Upper lobe of left lung (tissue), 6 donors: ENCODE data around the gene SLC25A40. TPM values are rescaled to one million over a fixed set of nuclear protein-coding genes. Genes with fewer than 3 reads are reported as not detected.
"Not testable (repeated sequence)": the region's sequence is repeated elsewhere in the genome, so short reads cannot be mapped to it uniquely, and the experiment has no call there.

ENCODE experiments used
- ATAC-seq, 2 donors: fragments of 200-7000 bp; cut with Tn5 transposase; one replicate each; pipeline ENCODE4 v1.9.1; 2022; ENCODE audit warnings: mild to moderate bottlenecking in 2 of 2, moderate library complexity in 2 of 2; ENCODE audit not compliant: low FRiP score in 2 of 2
- DNase-seq, 2 donors: peaks; one replicate each; pipeline ENCODE4 v3.0.0-alpha.2; 2019 to 2020
- H3K27ac ChIP-seq, 4 donors: fragments of 200-600 bp; sonication (generic); one replicate each; pipeline ENCODE4 v1.5.1; 2016 to 2019
- H3K27me3 ChIP-seq, 4 donors: fragments of 200-600 bp; sonication (generic); one replicate each; pipeline ENCODE4 v1.5.1; 2017 to 2019
- H3K36me3 ChIP-seq, 4 donors: fragments of 200-600 bp; sonication (generic); one replicate each; pipeline ENCODE4 v1.5.1; 2016 to 2019
- H3K4me1 ChIP-seq, 4 donors: fragments of 200-600 bp; sonication (generic); one replicate each; pipeline ENCODE4 v1.5.1; 2018 to 2019
- H3K4me3 ChIP-seq, 4 donors: fragments of 200-600 bp; sonication (generic); one replicate each; pipeline ENCODE4 v1.5.1; 2017 to 2019; ENCODE audit warnings: mild to moderate bottlenecking in 2 of 4, moderate library complexity in 1 of 4
- H3K9me3 ChIP-seq, 4 donors: fragments of 200-600 bp; sonication (generic); one replicate each; pipeline ENCODE4 v1.5.1; 2018 to 2019
- CTCF ChIP-seq, 6 experiments: fragments of 450-650 bp in 4 of 6; fragments of 200-600 bp in 2 of 6; sonication (generic) in 2 of 6; IDR thresholded peaks; one replicate each; pipeline ENCODE4 v1.5.1; 2016 to 2019; ENCODE audit warnings: antibody characterized with exemption in 6 of 6
- EP300 ChIP-seq, 4 donors: sonication (generic); formaldehyde crosslinking; IDR thresholded peaks; one replicate each; pipeline ENCODE4 v1.5.1; 2017; ENCODE audit warnings: antibody characterized with exemption in 4 of 4, control low read depth in 2 of 4
- POLR2A ChIP-seq, 4 donors: fragments of 450-650 bp; IDR thresholded peaks; one replicate each; pipeline ENCODE4 v1.5.1; 2016 to 2017; ENCODE audit warnings: antibody characterized with exemption in 4 of 4, mild to moderate bottlenecking in 2 of 4
- POLR2AphosphoS5 ChIP-seq, 2 donors: sonication (generic); formaldehyde crosslinking; IDR thresholded peaks; one replicate each; pipeline ENCODE4 v1.5.1; 2017; ENCODE audit warnings: antibody characterized with exemption in 2 of 2
- WGBS, 2 donors: methylation state at CpG; one replicate each; pipeline ENCODE4 v1.1.5; 2017 to 2018; 5-methylcytosine and 5-hydroxymethylcytosine counted together
- total RNA-seq, 6 donors: library from RNA; depleted of rRNA in 4 of 6; stranded (reverse); fragments of >200 nt in 4 of 6; gene quantifications; one replicate each; pipeline versions ENCODE4 v1.1.0 to v1.2.1, GENCODE V29; 2016 to 2021
- donor health status: DM: no; HTN: no; CAD: no; lungs with moderate emphysema.
- donor health status: DM: no; HTN: yes; CAD: no; lungs with severe emphysema.

Gene SLC25A40
- total RNA-seq, 6 donors from 2014 or later, result 6.2 to 37.6 (median 20.1) TPM

- ATAC-seq (no peak), DNase-seq (no peak)
- H3K27ac ChIP-seq, result no peak overlapping the region
- peaks cover 0 to 20% (median 12%) of the 10 kb centered on the region in 4 donors for H3K9me3 ChIP-seq
- no peaks in the 10 kb centered on the region for H3K27me3 ChIP-seq
- H3K4me1 ChIP-seq, result peaks cover 10 to 21% (median 18%) of the 10 kb centered on the region in 4 donors
- 95 to 100% methylated on average over 4 of the region's 4 CpGs for WGBS, 2 donors
- H3K4me3 ChIP-seq, result no peak overlapping the region
- no peak for TF ChIP-seq POLR2AphosphoS5 (IDR thresholded peaks at IDR 0.05)
- no peak for TF ChIP-seq CTCF (IDR thresholded peaks at IDR 0.05)
- no peak for TF ChIP-seq EP300 (IDR thresholded peaks at IDR 0.05)
- no peak for TF ChIP-seq POLR2A (IDR thresholded peaks at IDR 0.05)
- H3K36me3 ChIP-seq, result peaks cover 0 to 3% (median 0%) of the 10 kb centered on the region in 4 donors
Observed at GRCh38 chr7:87870471-87870870, 5.7 kb downstream of the SLC25A40 start.

GRCh38 chr7:87866533-87866932, 9.6 kb downstream of the SLC25A40 start:
- H3K27me3 ChIP-seq, H3K36me3 ChIP-seq, ATAC-seq, H3K4me1 ChIP-seq, H3K4me3 ChIP-seq, H3K27ac ChIP-seq, DNase-seq: not testable (repeated sequence)
- WGBS, 2 donors, result 94 to 96% methylated on average over 6 of the region's 6 CpGs
- H3K9me3 ChIP-seq, result peaks cover 0 to 20% (median 12%) of the 10 kb centered on the region in 4 donors

GRCh38 chr7:87866089-87866488, 10.1 kb downstream of the SLC25A40 start:
- Histone ChIP-seq H3K27me3 (no peaks in the 10 kb centered on the region), H3K9me3 (peaks cover 0 to 20% (median 12%) of the 10 kb centered on the region in 4 donors), H3K27ac (no peak overlapping the region), H3K4me3 (no peak overlapping the region), H3K4me1 (no peaks in the 10 kb centered on the region), H3K36me3 (peaks cover 0 to 3% (median 0%) of the 10 kb centered on the region in 4 donors)
- TF ChIP-seq EP300 (IDR thresholded peaks at IDR 0.05), result no peak
- TF ChIP-seq CTCF (IDR thresholded peaks at IDR 0.05), result no peak
- TF ChIP-seq POLR2AphosphoS5 (IDR thresholded peaks at IDR 0.05), result no peak
- no peak for TF ChIP-seq POLR2A (IDR thresholded peaks at IDR 0.05)
- ATAC-seq (no peak), DNase-seq (no peak)
- WGBS, 2 donors, result 96 to 98% methylated on average over 2 of the region's 2 CpGs

DNA sequence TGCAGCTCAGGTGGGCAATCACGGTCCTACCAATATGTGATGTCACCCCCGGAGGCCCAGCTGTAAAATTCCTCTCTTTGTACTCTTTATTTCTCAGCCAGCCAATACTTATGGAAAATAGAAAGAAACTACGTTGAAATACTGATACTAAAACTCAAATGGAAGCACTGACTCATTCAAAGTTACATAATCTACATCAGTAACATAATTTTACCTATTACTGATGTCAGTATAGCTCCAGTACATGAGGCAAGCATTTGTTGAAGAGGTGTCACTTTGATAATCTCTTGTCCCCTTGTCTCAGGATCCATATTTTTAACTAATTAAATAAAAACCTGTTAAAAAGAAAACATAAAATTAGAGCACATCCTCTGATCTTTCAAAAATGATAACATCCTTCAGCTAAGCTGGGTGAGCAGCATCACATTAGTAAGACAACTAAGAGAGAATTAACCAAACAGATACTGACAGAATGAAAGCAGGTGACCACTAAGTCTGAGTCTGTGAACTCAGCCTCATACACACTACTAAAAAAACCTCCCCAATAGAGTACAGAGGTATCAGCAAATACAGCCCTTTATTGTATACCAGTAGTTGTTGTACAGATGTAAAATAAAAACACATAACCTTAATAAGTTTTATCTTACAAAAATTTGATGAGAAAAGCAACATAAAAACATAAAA, 17.6 kb downstream of the SLC25A40 start:
- H3K4me1 ChIP-seq, result no peaks in the 10 kb centered on the region
- peaks cover 9 to 28% (median 11%) of the 10 kb centered on the region in 4 donors for H3K36me3 ChIP-seq
- H3K27me3 ChIP-seq, result no peaks in the 10 kb centered on the region
- ATAC-seq (no peak), DNase-seq (no peak)
- H3K27ac ChIP-seq, result no peak overlapping the region
- TF ChIP-seq EP300 (IDR thresholded peaks at IDR 0.05), result no peak
- no peak for TF ChIP-seq POLR2AphosphoS5 (IDR thresholded peaks at IDR 0.05)
- no peak for TF ChIP-seq POLR2A (IDR thresholded peaks at IDR 0.05)
- H3K9me3 ChIP-seq, result no peaks in the 10 kb centered on the region
- WGBS, 2 donors, result 82 to 92% methylated on average over 3 of the region's 3 CpGs
- no peak overlapping the region for H3K4me3 ChIP-seq

DNA sequence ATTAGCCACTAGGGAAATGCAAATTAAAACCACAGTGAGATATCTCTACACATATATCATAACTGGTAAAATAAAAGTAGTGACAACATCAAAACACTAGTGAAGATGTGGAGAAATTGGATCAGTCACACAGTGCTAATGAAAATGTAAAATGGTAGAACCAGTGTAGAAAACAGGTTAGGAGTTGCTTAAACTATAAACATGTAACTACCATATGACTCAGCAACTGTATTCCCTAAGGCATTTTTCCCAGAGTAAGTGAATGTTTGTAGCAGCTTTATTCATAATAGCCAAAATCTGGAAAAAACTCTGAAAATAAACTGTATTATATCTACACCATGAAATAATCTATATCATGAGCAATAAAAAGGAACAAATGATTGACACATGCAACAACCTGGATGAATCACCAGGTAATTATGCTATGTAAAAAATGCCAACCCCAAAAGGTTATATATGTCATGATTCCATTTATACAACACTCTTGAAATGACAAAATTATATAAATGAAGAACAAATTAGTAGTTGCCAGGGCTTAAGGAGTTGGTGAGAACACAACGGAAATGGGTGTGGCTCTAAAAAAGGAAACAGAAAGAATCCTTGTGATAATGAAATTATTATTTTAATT, 22.8 kb downstream of the SLC25A40 start:
- H3K36me3 ChIP-seq, result peaks cover 4 to 30% (median 11%) of the 10 kb centered on the region in 4 donors
- no peaks in the 10 kb centered on the region for H3K27me3 ChIP-seq
- H3K4me3 ChIP-seq, result no peak overlapping the region
- 37 to 68% methylated on average over 1 of the region's 1 CpG for WGBS, 2 donors
- DNase-seq, result no peak
- ATAC-seq, result no peak
- no peaks in the 10 kb centered on the region for H3K9me3 ChIP-seq
- no peak for TF ChIP-seq POLR2AphosphoS5 (IDR thresholded peaks at IDR 0.05)
- H3K4me1 ChIP-seq, result no peaks in the 10 kb centered on the region
- H3K27ac ChIP-seq, result no peak overlapping the region

GRCh38 chr7:87852306-87852705, 23.9 kb downstream of the SLC25A40 start:
- ATAC-seq (no peak), DNase-seq (no peak)
- no peak overlapping the region for H3K4me3 ChIP-seq
- TF ChIP-seq EP300 (IDR thresholded peaks at IDR 0.05) (no peak), CTCF (IDR thresholded peaks at IDR 0.05) (no peak), POLR2A (IDR thresholded peaks at IDR 0.05) (no peak), POLR2AphosphoS5 (IDR thresholded peaks at IDR 0.05) (no peak)
- no peaks in the 10 kb centered on the region for H3K9me3 ChIP-seq
- no peaks in the 10 kb centered on the region for H3K27me3 ChIP-seq
- no peak overlapping the region for H3K27ac ChIP-seq
- H3K4me1 ChIP-seq, result no peaks in the 10 kb centered on the region
- 84 to 90% methylated on average over 6 of the region's 6 CpGs for WGBS, 2 donors
- peaks cover 0 to 20% (median 2%) of the 10 kb centered on the region in 4 donors for H3K36me3 ChIP-seq
